NK-92 treated with Interleukin-12 subunit alpha and Interleukin-12 subunit beta, amount 100 ng/mL, for 24 hours (cell line): ENCODE measurements around the gene TOGARAM2.

ENCODE experiments used
- DNase-seq: peaks from one replicate; lab custom pipeline; 2025; lab: John Stamatoyannopoulos, UW

Gene TOGARAM2

GRCh38 chr2:28981016-28981441 is at the start of gene TOGARAM2:
Gene TOGARAM2, plus strand, starts transcription at chr2:28981298. Its CDS starts 13,537 bp downstream, at chr2:28994835.
- DNase-seq, result no peak

DNA sequence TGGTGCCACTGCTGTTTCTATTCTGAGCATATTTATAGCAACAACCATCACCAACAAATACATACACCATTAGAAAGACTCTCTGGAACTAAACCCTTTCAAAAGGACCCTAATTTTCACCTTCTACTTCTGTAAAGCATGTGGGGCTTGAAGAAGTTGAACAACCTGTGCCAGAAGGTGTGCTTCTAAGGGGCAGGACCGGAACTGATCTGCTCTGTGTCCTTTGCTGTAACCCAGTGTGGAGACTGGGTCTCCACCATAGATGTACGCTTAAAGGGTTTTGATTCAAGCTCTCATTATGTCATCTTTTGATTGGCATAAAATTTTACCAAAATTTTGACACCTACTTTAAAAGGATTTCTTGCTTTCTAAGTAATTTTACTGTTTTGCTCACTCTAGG is 46.3 kb upstream of the TOGARAM2 start:
- DNase-seq, result no peak

DNA sequence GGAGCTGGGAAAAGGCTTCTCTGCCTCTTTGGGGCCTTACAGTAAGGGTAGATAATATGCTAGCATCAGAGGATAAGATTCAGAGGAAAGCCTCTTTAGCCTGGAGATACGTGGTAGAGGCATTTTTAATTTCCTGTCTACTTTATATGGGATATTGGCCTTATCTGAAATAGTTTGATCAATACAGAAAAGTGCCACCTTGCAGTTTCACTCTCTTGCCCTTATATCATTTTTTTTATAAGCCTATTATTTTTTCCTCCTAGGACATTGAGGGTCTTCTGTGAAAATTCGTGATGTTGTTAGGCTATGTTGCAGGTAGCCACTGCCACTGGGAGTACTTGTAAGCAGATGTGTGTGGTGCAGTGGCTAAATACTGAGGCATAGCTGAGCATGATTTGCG is 40.1 kb upstream of the TOGARAM2 start:
- DNase-seq, result no peak

DNA sequence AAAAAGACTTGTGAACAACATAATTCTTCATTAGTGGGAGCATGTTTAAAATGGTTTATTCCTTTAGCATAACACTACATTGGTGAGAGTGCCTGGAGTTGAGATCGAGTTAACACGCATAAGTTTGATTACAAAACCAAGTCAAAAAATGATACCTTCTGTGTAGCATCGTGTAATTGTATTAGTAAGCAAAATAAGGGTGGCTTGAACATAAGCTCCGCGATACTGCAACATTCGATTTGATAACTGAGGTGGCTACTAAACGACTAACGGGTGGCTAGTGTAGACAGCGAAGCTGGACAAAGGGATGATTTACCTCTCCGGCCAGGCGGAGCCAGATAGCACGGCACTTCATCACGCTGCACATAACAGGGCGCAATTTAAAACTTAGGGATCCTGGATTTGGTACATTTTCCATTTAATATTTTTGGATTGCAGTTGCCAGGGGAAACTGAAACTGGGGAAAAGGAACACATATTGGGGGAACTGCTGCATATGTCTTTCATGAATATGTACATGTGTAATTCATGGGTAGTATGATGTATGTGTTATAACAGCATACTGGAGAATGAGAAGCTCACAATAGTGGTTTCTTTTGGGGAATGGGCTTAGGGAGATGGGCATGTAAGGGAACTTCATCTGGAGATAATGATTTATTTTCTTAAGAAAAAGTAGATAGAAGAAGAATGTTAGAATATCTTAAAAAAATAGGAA is 36.4 kb upstream of the TOGARAM2 start:
- no peak for DNase-seq

DNA sequence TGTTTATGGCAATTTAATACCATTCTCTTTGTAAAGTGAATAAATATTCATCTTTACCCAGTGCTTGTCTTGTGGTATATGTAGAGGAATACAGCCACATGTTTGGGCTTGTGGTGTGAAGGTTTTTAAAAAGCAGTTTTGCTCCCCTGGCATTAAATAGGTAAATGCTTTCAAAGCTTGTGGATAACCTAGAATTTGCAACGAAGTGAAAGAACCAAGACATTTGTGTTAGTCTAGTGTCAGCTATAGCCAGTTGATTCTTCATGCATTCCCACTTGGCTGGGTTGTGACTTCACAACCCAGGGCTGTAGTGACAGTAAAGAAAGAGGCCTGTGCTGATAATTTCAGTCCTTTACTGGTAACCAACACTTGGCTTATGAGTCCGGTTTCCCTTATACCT is 32.9 kb upstream of the TOGARAM2 start:
- no peak for DNase-seq

DNA sequence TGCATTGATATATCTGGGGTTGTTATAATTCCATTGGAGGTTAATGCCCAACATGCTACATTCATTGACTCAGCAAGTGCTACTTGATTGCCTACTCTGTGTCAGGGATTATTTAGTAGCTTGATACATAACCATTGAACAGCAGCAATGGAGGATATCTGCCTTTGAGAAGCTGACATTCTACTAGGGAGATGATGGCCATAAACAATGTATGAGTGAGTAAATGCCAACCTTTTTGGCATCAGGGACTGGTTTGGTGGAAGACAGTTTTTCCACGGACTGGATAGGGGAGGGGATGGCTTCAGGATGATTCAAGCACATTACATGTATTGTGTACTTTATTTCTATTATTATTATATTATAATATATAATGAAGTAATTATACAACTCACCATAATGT is 31.9 kb upstream of the TOGARAM2 start:
- DNase-seq, result no peak

DNA sequence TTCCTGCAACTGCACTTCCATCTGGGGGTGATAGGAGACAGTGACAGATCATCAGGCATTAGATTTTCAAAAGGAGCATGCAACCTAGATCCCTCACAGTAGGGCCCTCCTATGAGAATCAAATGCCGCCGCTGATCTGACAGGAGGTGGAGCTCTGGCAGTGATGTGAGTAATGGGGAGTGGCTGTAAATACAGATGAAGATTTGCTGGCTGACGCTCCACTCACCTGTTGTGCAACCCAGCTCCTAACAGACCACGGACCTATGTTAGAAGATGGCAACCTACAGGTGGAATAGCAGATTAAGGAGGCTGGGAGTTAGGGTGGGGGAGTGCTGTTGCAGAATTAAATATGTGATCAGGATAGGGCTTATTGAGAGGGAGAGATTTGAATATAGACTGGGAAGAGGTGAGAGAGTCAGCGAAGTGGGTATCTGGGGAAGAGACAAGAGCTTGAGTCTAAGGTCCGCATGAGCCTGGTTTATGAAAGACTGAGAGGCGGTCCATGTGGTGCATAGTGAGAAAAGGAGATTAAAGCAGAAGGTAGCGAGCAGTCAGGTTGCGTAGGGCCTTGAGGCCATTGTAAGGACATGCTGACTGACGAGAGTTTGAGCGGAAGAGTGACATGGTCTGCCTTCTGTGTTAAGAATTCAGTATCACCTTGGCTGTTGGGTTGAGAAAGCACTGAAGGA is 31.3 kb upstream of the TOGARAM2 start:
- DNase-seq, result no peak

- DNase-seq, result no peak
Observed at GRCh38 chr2:28950941-28951630, 30.0 kb upstream of the TOGARAM2 start.

DNA sequence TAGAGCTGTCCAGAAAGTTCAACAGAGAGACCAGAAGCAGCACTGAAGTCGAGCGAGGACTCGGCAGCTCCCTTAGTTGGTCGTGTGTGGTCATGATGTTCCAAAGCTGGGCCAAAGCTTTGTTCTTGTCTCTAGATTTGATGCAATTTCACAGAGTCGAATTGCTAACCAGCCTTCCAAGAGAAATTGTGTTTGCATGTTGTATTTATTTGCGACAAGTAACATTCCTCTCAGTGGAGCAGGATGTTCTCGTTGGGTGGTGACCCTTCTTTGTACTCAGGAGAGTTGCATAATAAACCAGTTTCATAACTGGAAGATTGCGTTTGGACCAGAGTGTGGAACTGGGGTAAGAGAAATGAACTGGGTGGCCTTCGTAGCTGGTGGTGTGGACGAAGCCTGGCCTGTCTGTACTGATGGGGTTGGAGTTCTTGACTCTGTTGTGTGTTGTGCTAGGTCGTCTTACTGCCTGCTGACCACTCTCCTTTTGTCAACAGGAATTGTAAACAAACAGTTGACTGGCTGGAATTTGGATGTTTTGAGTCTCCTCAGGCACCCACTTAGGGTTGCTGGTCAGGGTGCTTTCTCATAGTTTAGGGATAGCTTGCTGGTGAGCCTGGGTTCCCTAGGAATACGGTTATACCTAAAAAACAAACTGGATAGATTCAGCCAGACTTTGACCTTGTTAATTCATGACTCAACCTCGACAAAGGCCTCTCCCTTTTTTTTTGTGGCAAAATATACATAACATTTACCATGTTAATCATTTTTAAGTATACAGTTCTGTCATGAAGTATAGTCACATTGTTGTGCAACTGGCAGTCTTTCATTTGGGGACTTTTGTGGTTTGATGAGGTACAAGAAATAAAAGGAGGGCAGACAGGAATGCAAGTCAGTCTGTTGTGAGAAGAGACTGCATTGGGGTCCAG is 28.9 kb upstream of the TOGARAM2 start:
- DNase-seq, result no peak

DNA sequence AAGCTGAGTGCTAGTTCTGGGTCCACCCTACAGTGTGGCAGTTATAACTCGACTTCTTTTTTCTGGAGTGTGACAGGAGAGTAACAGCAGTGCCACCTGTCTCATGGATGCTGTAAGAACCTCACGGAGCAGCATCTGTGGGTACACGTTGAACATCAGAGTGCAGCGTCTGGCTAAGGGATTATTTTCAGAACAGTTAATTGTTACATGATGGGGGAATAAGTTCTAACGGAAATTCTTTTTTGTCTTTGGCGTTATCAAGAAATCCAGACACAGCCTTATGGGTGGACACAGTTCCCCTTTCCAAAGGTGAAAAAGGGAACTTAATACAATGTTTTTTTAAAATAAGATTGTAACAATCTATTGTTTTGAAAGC is 28.3 kb upstream of the TOGARAM2 start:
- DNase-seq, result no peak

DNA sequence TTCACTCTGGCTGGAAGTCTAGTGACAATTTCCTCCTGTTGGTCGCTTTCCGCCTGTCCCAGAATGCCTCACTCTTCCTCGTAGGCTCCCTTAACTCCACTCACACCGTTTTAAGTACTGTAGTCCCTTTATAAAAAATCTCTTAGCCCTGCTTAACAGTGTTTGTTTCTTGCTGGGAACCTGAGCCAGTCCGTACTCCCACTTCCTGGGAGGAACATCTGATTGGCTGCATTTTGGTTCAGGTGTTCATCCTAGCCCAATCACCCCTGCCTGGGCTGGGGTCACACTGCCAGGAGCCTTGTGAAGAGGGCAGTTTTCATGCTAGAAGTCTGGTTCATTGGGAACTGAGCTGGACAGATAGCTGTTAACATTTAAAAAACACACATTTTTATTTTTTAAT is 25.6 kb upstream of the TOGARAM2 start:
- no peak for DNase-seq

GRCh38 chr2:28956415-28956826 is 24.7 kb upstream of the TOGARAM2 start:
- no peak for DNase-seq

GRCh38 chr2:28956890-28957289 is 24.2 kb upstream of the TOGARAM2 start:
- no peak for DNase-seq

DNA sequence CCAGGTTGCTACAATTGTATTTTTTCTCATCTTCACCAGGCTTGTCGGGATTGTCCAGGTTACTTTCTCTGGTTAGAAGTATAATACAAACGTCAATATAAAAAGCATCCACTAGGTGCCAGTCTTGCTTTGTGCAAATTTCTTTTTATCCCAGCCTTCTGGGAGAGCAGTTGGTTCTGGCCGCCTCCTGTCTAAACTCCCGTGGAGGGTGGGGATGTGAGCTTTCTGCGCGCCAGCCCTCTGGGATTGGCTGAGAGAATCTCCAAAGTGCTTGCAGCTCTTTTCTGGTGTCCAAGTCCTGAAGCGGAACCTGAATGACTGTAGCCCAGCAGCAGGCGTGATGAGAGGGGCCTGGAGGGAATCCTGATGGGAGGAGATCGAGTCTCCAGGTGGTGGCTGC is 22.4 kb upstream of the TOGARAM2 start:
- no peak for DNase-seq

GRCh38 chr2:28960401-28960800 is 20.7 kb upstream of the TOGARAM2 start:
- DNase-seq, result no peak

DNA sequence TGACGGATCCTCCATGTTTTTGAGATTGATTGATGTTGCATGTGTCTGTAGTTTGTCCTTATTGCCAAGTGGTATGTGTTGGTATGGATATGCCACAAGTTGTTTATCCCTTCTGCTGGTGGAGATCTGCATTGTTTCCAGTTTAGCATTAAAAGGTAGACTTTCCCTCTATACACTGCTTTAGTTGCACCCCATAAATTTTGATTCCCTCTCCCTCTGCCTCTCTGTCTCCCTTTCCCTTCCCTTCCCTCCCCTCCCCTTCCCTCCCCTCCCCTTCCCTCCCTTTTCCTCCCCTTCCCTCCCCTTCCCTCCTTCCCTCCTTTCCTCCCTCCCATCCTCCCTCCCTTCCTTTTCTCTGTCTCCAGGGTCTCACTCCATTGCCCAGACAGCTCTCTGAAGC is 18.6 kb upstream of the TOGARAM2 start:
- no peak for DNase-seq

DNA sequence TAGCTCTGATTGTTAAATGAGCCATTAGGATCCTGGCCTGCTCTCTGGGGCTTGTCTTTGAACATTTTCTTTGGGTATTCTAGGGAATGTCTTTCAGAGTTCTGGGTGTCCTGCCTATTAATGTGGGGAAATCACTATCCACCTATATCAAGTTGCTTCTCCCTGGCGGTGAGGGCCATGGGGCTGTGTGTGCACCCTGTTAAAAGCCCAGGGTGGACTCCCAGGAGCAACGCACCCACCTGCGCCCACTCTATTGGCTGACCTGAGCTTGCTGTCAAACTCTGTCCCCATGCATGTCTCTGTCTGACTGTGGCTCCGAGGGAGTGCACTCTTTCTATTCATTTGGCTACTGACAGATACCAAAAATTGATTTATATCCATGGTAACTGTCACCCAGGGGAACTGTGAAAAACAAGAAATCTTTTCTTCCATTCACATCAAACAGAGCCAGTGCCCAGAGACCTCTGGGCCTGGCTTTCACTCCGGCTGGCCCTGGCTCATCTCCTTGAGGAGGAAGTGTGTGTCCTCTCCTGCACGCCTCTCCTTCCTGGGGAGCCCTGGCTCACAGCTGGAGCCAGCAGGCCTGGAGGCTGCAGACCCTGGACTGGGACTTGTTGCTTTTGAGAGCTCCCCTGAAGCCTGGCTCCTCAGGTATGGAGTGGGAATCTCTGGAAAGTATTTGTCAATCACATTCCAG is 10.5 kb upstream of the TOGARAM2 start:
- no peak for DNase-seq

- no peak for DNase-seq
Observed at GRCh38 chr2:28972778-28973335, 8.2 kb upstream of the TOGARAM2 start.

GRCh38 chr2:28974252-28974651 is 6.8 kb upstream of the TOGARAM2 start:
- DNase-seq, result no peak

DNA sequence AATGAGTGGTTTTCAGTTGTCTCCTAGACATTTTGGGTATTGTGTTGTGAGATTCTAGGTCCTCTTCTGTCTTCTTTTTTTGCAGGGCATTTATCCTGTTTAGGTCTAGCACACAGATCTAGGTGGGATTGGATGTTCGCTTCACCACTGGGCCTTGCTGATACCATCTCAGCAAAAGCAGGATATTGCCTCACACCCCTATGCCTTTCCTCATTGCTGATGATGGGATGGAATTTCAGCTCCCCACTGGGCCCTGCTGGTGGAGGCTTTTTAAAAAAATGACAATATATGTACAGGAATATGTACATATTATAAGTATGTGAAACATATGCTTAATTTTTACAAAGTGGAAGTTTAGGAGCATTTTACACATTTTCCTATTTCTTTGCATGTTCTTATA is 5.4 kb upstream of the TOGARAM2 start:
- DNase-seq, result no peak

GRCh38 chr2:28976584-28976983 is 4.5 kb upstream of the TOGARAM2 start:
- no peak for DNase-seq
